ENCODE measurements around the gene SLC8A1. TPM values are rescaled to one million over a fixed set of nuclear protein-coding genes. Genes with fewer than 3 reads are reported as not detected.

Gene SLC8A1
- total and polyA plus RNA-seq, 7 donors: 0.20 to 4.9 (median 2.3) TPM

DNA sequence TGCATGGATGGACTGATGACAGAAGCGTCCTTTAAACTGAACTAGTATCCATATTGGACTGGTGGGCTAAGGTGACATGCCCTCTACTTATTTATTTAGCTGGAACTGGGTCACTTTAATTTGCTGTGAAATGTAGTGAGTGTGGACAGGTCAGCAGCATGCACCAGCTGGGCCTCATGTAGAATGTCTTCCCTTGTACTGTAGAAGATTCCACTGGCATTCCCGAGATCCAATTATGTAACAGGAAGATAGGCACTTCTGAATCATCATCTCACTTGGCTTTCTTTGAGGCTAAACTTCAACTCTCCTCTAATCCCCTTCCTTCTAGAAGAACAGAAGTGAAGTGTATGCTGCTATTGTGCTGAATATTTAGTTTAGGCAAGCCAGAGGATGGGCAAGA, 296.2 kb downstream of the SLC8A1 start:
- ATAC-seq (no peak), DNase-seq (no peak)
- 81 to 92% (median 89%) methylated on average over 2 of the region's 2 CpGs for WGBS, 3 donors
- Histone ChIP-seq H3K36me3 (ENCODE audit: insufficient read depth in 1 of 2, low read depth in 1 of 2) (no peaks in the 10 kb centered on the region), H3K4me3 (no peak overlapping the region), H3K27ac (no peak overlapping the region), H3K4me1 (no peaks in the 10 kb centered on the region), H3K27me3 (ENCODE audit: insufficient read depth in 3 of 3, low read length in 2 of 3) (no peaks in the 10 kb centered on the region), H3K9me3 (no peaks in the 10 kb centered on the region)
- intact Hi-C loops (cut with DNase I): no loop called here
- no peak for TF ChIP-seq CTCF (IDR thresholded peaks at IDR 0.05)

DNA sequence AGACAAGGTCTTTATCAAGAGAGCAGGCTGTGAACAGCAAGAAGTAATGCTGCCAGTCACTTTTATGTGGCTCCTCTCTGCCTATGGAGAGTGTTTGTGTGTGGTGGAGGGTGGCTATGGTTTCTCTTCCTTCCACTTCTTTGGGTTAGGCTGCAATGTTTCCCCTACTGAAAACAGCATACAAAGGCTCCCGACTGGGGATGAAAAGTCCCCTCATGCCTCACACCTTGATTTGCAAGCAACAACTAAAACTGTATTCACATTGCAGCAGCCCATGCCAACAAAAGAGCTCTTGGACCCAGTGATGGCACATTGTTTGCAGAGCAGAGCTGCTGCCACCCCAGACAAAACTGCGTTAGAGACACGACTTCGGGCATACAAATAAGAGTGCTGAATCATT, 301.6 kb downstream of the SLC8A1 start:
- 90 to 92% (median 90%) methylated on average over 4 of the region's 4 CpGs for WGBS, 3 donors
- no peak for ATAC-seq
- H3K27me3 ChIP-seq (ENCODE audit: insufficient read depth in 3 of 3, low read length in 2 of 3): no peaks in the 10 kb centered on the region

DNA sequence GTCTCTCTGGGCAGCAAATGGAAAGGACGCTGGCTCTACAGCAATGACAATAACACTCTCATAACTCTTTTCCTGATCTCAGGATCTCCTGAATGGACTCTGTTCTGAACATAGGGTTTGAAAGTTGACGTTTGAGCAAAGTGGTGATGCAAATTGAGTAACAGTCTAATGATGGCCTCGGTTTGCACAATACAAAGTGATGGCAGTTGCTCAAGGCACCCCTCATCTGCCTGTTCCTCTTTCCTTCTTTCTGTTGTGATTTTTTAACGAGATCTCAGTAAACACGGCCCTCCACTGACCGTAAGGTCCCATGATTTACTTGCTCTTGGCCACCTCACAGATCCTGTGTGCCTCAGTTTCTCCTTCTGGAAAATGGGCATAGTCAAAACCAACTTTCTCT, 303.6 kb downstream of the SLC8A1 start:
- intact Hi-C loops (cut with DNase I): no loop called here

More for the DNA sequence above, 301.6 kb downstream of the SLC8A1 start:
- TF ChIP-seq CTCF (IDR thresholded peaks at IDR 0.05): no peak
- DNase-seq: no peak
- intact Hi-C loops (cut with DNase I): no loop called here
- H3K4me3 ChIP-seq: no peak overlapping the region
- no peak overlapping the region for H3K27ac ChIP-seq
- H3K36me3 ChIP-seq (ENCODE audit: insufficient read depth in 1 of 2, low read depth in 1 of 2): no peaks in the 10 kb centered on the region
- H3K4me1 ChIP-seq: no peaks in the 10 kb centered on the region
- H3K9me3 ChIP-seq: no peaks in the 10 kb centered on the region

GRCh38 chr2:40147360-40147759, 304.5 kb downstream of the SLC8A1 start:
- WGBS, 3 donors: 29 to 31% (median 30%) methylated on average over 2 of the region's 2 CpGs
- Histone ChIP-seq H3K9me3 (no peaks in the 10 kb centered on the region), H3K36me3 (ENCODE audit: insufficient read depth in 1 of 2, low read depth in 1 of 2) (no peaks in the 10 kb centered on the region), H3K4me3 (no peak overlapping the region), H3K4me1 (no peaks in the 10 kb centered on the region), H3K27me3 (ENCODE audit: insufficient read depth in 3 of 3, low read length in 2 of 3) (peaks cover 0 to 3% (median 0%) of the 10 kb centered on the region in 3 donors), H3K27ac (no peak overlapping the region)
- ATAC-seq: no peak
- intact Hi-C loops (cut with DNase I): no loop called here
- no peak for DNase-seq
- TF ChIP-seq CTCF (IDR thresholded peaks at IDR 0.05): no peak

More for the DNA sequence above, 303.6 kb downstream of the SLC8A1 start:
- no peaks in the 10 kb centered on the region for H3K9me3 ChIP-seq
- no peak overlapping the region for H3K4me3 ChIP-seq
- ATAC-seq (no peak), DNase-seq (no peak)
- no peaks in the 10 kb centered on the region for H3K4me1 ChIP-seq
- 79 to 90% (median 86%) methylated on average over 6 of the region's 6 CpGs for WGBS, 3 donors
- H3K36me3 ChIP-seq (ENCODE audit: insufficient read depth in 1 of 2, low read depth in 1 of 2): no peaks in the 10 kb centered on the region
- no peak for TF ChIP-seq CTCF (IDR thresholded peaks at IDR 0.05)
- no peak overlapping the region for H3K27ac ChIP-seq
- H3K27me3 ChIP-seq (ENCODE audit: insufficient read depth in 3 of 3, low read length in 2 of 3): no peaks in the 10 kb centered on the region

GRCh38 chr2:40144022-40144421, 307.9 kb downstream of the SLC8A1 start:
- ATAC-seq (no peak), DNase-seq (no peak)
- no peaks in the 10 kb centered on the region for H3K36me3 ChIP-seq (ENCODE audit: insufficient read depth in 1 of 2, low read depth in 1 of 2)
- H3K9me3 ChIP-seq: no peaks in the 10 kb centered on the region
- no peak overlapping the region for H3K4me3 ChIP-seq
- H3K4me1 ChIP-seq: no peaks in the 10 kb centered on the region
- no peak overlapping the region for H3K27ac ChIP-seq
- intact Hi-C loops (cut with DNase I): no loop called here
- peaks cover 0 to 3% (median 0%) of the 10 kb centered on the region in 3 donors for H3K27me3 ChIP-seq (ENCODE audit: insufficient read depth in 3 of 3, low read length in 2 of 3)
- TF ChIP-seq CTCF (IDR thresholded peaks at IDR 0.05): no peak

All from psoas muscle (tissue), 8 donors.